Central memory CD8-positive, alpha-beta T cell (primary cell): ENCODE results near the gene RCVRN.

Source experiments
- ATAC-seq: fragments of 150-1000 bp; cut with Tn5 transposase; replicated peaks from 2 replicates; pipeline ENCODE4 v1.10.0; 2022; ENCODE audit warnings: mild to moderate bottlenecking, moderate FRiP score, moderate number of reproducible peaks; ENCODE audit not compliant: poor library complexity, severe bottlenecking; ENCODE audit errors: extremely low read depth
- DNase-seq, 2 donors: peaks; one replicate each; pipeline ENCODE4 v3.0.0; 2021; ENCODE audit warnings: low spot score in 2 of 2
- H3K27ac Mint-ChIP-seq: one replicate; pipeline ENCODE4 v1.8.0; 2022; ENCODE audit warnings: low read depth, mild to moderate bottlenecking, moderate library complexity, mixed read lengths
- H3K27me3 Mint-ChIP-seq: one replicate; pipeline ENCODE4 v1.8.0; 2022; ENCODE audit warnings: mixed read lengths
- H3K36me3 Mint-ChIP-seq: one replicate; pipeline ENCODE4 v1.8.0; 2022; ENCODE audit warnings: mild to moderate bottlenecking, moderate library complexity, mixed read lengths; ENCODE audit not compliant: insufficient read depth
- H3K4me1 Mint-ChIP-seq: one replicate; pipeline ENCODE4 v1.8.0; 2022; ENCODE audit warnings: mixed read lengths
- H3K4me3 Mint-ChIP-seq: one replicate; pipeline ENCODE4 v1.8.0; 2022; ENCODE audit warnings: mild to moderate bottlenecking, moderate library complexity, mixed read lengths
- H3K9me3 Mint-ChIP-seq: one replicate; pipeline ENCODE4 v1.8.0; 2022; ENCODE audit warnings: mixed read lengths

Gene RCVRN

DNA sequence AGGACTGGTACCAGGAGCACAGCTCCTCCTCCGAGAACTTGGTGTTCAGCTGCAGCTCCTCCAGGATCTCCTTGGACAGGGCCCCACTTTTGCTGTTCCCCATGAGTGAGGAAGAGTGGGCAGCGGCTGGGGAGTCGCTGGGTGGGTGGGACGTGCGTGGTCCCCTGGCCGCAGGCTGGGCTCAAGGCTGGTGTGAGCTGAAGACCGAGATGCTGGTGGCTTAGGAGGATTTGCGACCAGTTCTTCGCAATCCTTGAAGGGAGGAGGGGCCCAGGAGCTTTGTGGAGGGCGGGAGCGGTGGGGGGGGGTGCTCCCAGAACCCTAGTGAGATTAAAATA is at the start of gene RCVRN:
Gene RCVRN (minus strand): TSS at position 194 of the 338 bp plus-strand sequence. CDS start 91 bp downstream, at position 103.
- Mint-ChIP-seq H3K4me3 (no peak within 1 kb of the TSS), H3K27ac (no peak within 1 kb of the TSS), H3K27me3 (peaks cover 44% of the 10 kb centered on the region), H3K4me1 (peaks cover 6% of the 10 kb centered on the region), H3K9me3 (no peaks in the 10 kb centered on the region), H3K36me3 (no peaks in the 10 kb centered on the region)
- DNase-seq (no peak), ATAC-seq (no peak)

DNA sequence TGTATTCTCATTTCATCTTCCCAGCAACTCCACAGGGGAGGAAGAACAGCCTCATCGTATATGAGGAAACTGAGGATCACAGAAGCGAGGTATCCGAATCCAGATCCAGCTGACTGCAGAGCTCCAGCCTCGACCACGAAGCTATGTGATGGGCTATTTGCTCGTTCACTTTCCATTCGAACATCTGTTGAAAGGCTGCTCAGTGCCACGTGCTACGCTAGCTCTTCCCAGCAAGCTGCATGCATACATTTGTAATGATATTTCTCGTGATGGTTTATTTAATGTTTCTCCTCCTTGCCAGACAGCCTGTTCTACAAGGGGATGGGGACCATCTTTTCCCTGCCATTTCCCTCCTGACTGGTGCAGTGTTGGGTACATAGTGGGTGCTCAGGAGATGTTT is 48.4 kb upstream of the RCVRN start:
- Mint-ChIP-seq H3K27me3 (no peaks in the 10 kb centered on the region), H3K9me3 (no peaks in the 10 kb centered on the region), H3K4me1 (no peaks in the 10 kb centered on the region), H3K4me3 (no peak overlapping the region), H3K27ac (no peak overlapping the region), H3K36me3 (peaks cover 2% of the 10 kb centered on the region)
- DNase-seq (no peak), ATAC-seq (no peak)

GRCh38 chr17:9951803-9952202 is 46.7 kb upstream of the RCVRN start:
- DNase-seq (no peak), ATAC-seq (no peak)
- no peaks in the 10 kb centered on the region for H3K9me3 Mint-ChIP-seq
- H3K36me3 Mint-ChIP-seq, result peaks cover 2% of the 10 kb centered on the region
- no peak overlapping the region for H3K27ac Mint-ChIP-seq
- no peaks in the 10 kb centered on the region for H3K27me3 Mint-ChIP-seq
- H3K4me1 Mint-ChIP-seq, result no peaks in the 10 kb centered on the region
- H3K4me3 Mint-ChIP-seq, result no peak overlapping the region

DNA sequence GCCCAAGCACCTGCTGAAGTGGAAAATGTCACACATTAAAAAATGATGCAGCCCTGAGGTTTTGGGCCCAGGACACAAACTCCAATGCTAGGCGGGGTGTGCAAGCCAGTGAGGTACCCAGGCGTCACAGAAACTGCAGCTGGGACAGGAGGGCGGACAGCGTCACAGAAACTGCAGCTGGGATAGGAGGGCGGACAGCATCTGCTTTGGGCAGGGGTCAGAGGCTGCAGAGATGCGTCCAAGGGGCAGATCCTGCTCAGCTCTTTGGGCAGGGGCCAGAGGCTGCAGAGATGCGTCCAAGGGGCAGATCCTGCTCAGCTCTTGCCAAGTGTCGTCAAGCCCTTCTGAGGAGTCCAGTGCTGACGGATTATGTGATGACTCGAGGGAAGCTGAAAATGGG is 43.9 kb upstream of the RCVRN start:
- H3K27ac Mint-ChIP-seq, result no peak overlapping the region
- no peaks in the 10 kb centered on the region for H3K27me3 Mint-ChIP-seq
- H3K36me3 Mint-ChIP-seq, result peaks cover 4% of the 10 kb centered on the region
- no peaks in the 10 kb centered on the region for H3K9me3 Mint-ChIP-seq
- no peak overlapping the region for H3K4me3 Mint-ChIP-seq
- no peaks in the 10 kb centered on the region for H3K4me1 Mint-ChIP-seq
- no peak for ATAC-seq
- DNase-seq, result no peak

- ATAC-seq, result no peak
- H3K36me3 Mint-ChIP-seq, result peaks cover 17% of the 10 kb centered on the region
- H3K27ac Mint-ChIP-seq, result no peak overlapping the region
- no peak for DNase-seq
- no peaks in the 10 kb centered on the region for H3K4me1 Mint-ChIP-seq
- H3K4me3 Mint-ChIP-seq, result no peak overlapping the region
- H3K9me3 Mint-ChIP-seq, result no peaks in the 10 kb centered on the region
- H3K27me3 Mint-ChIP-seq, result no peaks in the 10 kb centered on the region
These were observed 39.6 kb upstream of the RCVRN start for GRCh38 chr17:9944704-9945103.

DNA sequence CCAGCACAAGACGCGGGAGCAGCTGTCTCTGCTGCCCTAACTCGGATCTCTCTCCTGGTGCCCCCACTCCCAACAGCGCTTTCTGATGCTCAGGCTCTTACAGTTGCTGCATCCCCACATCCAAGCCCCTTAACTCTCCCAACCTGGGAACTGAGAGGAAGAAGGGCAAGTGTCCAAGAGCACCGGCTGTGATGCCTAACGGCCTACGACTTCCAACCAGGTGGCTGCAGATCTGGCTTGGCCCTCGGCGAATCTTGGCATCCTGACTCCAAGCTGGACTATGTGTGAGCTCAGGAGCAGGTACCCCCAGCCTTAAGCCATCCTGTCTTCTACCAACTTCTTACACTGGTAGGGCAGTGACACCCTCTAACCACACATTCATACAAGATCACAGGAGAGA is 38.3 kb upstream of the RCVRN start:
- ATAC-seq (no peak), DNase-seq (no peak)
- Mint-ChIP-seq H3K4me3 (no peak overlapping the region), H3K27me3 (no peaks in the 10 kb centered on the region), H3K9me3 (no peaks in the 10 kb centered on the region), H3K4me1 (no peaks in the 10 kb centered on the region), H3K36me3 (peaks cover 19% of the 10 kb centered on the region), H3K27ac (no peak overlapping the region)

DNA sequence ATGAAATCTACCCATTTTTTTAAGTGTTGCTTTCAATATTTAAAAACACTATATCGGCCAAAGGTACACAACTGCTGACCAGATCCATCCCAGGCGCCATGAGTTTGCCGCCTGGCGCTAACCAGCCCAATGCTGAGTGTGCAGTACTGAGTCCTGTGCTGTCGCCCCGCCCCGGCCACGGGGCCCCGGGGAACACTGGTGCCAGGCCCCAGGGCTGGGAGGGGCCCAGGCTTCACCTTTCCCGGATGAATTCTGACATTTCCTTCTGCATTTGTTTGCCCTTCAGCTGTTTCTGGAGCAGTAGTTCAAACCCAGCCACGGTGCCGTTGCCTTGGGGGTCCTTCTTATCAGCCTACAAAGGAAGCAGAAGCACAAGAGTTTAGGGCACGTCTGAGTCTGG is 37.8 kb upstream of the RCVRN start:
- no peak for ATAC-seq

GRCh38 chr17:9941305-9941704 is 36.2 kb upstream of the RCVRN start:
- no peak for ATAC-seq
- Mint-ChIP-seq H3K36me3 (peaks cover 21% of the 10 kb centered on the region), H3K27ac (no peak overlapping the region), H3K27me3 (no peaks in the 10 kb centered on the region), H3K4me3 (no peak overlapping the region), H3K9me3 (no peaks in the 10 kb centered on the region), H3K4me1 (no peaks in the 10 kb centered on the region)
- no peak for DNase-seq

More for the DNA sequence above, 37.8 kb upstream of the RCVRN start:
- H3K4me3 Mint-ChIP-seq, result no peak overlapping the region
- no peaks in the 10 kb centered on the region for H3K27me3 Mint-ChIP-seq
- DNase-seq, result no peak
- H3K36me3 Mint-ChIP-seq, result peaks cover 21% of the 10 kb centered on the region
- no peak overlapping the region for H3K27ac Mint-ChIP-seq
- no peaks in the 10 kb centered on the region for H3K9me3 Mint-ChIP-seq
- no peaks in the 10 kb centered on the region for H3K4me1 Mint-ChIP-seq

DNA sequence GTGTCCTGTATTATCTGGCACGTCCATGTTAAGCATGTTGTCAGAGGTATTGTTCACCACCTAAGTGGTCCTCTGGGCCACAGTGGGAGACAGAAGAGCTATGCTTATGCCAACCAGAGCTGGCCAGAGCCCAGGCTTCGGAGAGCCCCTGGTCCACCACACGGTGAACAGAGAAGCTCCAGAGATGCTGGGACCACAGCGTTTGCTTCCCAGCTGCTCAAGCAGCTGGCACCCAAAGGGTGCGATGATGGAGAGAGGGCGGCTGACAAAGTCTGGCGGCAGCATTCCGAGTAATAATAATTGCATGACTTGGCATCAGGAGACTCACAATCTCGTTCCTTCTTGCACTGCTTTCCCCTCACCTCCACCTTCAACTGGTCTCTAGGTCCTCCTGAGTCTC is 35.8 kb upstream of the RCVRN start:
- no peaks in the 10 kb centered on the region for H3K9me3 Mint-ChIP-seq
- no peaks in the 10 kb centered on the region for H3K27me3 Mint-ChIP-seq
- H3K4me1 Mint-ChIP-seq, result no peaks in the 10 kb centered on the region
- no peak overlapping the region for H3K4me3 Mint-ChIP-seq
- H3K36me3 Mint-ChIP-seq, result peaks cover 21% of the 10 kb centered on the region
- ATAC-seq, result no peak
- H3K27ac Mint-ChIP-seq, result no peak overlapping the region
- no peak for DNase-seq

DNA sequence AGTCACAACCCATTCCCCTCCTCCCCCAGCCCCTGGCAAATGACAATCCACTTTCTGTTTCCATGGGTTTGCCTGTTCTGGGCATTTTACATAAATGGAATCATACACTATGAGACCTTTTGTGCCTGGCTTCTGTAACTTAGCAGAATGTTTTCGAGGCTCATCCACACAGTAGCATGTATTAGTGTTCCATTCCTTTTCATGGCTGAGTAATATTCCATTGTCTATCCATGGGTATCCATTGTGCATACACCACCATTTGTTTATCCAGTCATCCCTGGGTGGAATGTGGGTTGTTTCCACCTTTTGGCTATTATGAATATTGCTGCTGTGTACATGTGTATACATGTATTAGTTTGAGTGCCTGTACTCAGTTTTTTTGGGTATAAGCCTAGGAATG is 33.7 kb upstream of the RCVRN start:
- Mint-ChIP-seq H3K9me3 (no peaks in the 10 kb centered on the region), H3K4me3 (no peak overlapping the region), H3K27me3 (no peaks in the 10 kb centered on the region), H3K4me1 (no peaks in the 10 kb centered on the region), H3K27ac (no peak overlapping the region), H3K36me3 (peaks cover 22% of the 10 kb centered on the region)
- DNase-seq (no peak), ATAC-seq (no peak)

- no peak overlapping the region for H3K4me3 Mint-ChIP-seq
- no peaks in the 10 kb centered on the region for H3K4me1 Mint-ChIP-seq
- ATAC-seq (no peak), DNase-seq (no peak)
- H3K27ac Mint-ChIP-seq, result no peak overlapping the region
- H3K36me3 Mint-ChIP-seq, result peaks cover 22% of the 10 kb centered on the region
- H3K9me3 Mint-ChIP-seq, result no peaks in the 10 kb centered on the region
- H3K27me3 Mint-ChIP-seq, result no peaks in the 10 kb centered on the region
These were observed 32.8 kb upstream of the RCVRN start for GRCh38 chr17:9937901-9938300.

DNA sequence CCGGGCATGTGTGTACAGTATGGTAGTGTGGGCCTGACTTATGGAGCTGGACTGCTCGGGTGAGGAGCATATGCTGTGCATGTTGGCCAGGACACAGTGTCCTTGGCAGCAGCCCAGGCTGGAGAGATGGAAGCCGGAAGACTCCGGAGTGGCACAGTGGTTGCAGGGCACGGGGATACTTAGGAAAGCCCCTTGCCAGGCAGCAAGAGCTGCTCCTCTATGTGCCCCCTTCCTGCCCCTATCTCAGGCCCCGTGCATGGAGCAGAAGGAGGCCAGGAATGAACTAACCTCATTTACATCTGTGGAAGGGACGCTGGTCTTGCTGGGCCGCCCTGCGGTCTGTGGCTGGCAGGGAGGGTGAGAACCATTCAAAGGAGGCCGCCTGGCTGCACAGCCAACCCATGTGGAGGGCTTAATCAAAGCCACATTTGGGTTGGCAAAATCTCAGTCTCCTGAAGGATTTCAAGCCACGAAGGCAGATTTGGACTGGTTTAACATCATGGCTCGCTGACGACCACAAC is 32.2 kb upstream of the RCVRN start:
- Mint-ChIP-seq H3K36me3 (peaks cover 24% of the 10 kb centered on the region), H3K27ac (no peak overlapping the region), H3K9me3 (no peaks in the 10 kb centered on the region), H3K4me1 (no peaks in the 10 kb centered on the region), H3K4me3 (no peak overlapping the region), H3K27me3 (no peaks in the 10 kb centered on the region)
- no peak for DNase-seq
- no peak for ATAC-seq

DNA sequence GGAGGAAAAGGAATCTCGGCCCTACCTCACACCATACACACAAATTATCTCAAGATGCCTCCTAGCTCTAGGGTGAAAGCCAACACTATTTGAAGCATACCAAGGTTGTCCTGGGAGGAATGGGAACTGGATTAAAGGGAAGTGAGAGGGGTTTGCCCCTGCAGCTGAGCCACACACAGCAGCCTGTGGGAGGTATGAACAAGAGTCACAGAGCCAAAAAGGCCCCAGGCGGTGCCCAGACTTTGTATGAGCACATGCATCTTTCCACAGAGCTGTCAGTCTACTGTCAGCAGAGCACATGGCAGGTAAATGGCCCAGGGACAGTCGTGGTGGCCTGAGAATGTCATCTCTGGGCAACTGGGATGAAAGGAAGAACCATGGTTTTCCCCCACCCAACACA is 31.0 kb upstream of the RCVRN start:
- Mint-ChIP-seq H3K36me3 (peaks cover 15% of the 10 kb centered on the region), H3K27ac (no peak overlapping the region), H3K27me3 (no peaks in the 10 kb centered on the region), H3K9me3 (no peaks in the 10 kb centered on the region), H3K4me3 (no peak overlapping the region), H3K4me1 (no peaks in the 10 kb centered on the region)
- ATAC-seq, result no peak
- no peak for DNase-seq

DNA sequence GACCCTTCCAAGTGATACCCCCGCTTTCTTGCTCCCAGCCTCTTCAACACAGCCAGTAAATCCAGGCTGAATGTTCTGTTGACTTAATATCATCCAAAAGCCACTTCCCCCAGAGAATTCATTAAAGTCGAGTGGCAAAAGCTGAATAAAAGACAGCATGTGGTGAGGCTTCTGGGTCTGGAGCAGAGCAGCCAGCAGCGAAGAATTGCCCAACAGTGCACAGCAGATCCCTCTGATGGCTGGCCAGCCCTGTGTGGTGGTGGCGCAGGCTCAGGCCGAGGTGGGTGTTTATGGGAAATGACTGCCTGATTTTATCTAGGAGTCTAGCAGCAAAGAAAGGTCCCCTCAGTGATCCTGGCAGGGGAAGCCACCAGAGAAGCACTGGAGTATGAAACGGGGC is 30.3 kb upstream of the RCVRN start:
- H3K4me1 Mint-ChIP-seq, result no peaks in the 10 kb centered on the region
- no peaks in the 10 kb centered on the region for H3K9me3 Mint-ChIP-seq
- ATAC-seq, result no peak
- peaks cover 15% of the 10 kb centered on the region for H3K36me3 Mint-ChIP-seq
- H3K27ac Mint-ChIP-seq, result no peak overlapping the region
- no peaks in the 10 kb centered on the region for H3K27me3 Mint-ChIP-seq
- DNase-seq, result no peak
- H3K4me3 Mint-ChIP-seq, result no peak overlapping the region
